ENCODE data around the gene OBSL1. TPM values are rescaled to one million over a fixed set of nuclear protein-coding genes. Genes with fewer than 3 reads are reported as not detected.

The OBSL1 gene
- total and polyA plus RNA-seq, 2 of the 4 experiments (the other 2 are of a cell fraction): 21.5 to 51.2 TPM

DNA sequence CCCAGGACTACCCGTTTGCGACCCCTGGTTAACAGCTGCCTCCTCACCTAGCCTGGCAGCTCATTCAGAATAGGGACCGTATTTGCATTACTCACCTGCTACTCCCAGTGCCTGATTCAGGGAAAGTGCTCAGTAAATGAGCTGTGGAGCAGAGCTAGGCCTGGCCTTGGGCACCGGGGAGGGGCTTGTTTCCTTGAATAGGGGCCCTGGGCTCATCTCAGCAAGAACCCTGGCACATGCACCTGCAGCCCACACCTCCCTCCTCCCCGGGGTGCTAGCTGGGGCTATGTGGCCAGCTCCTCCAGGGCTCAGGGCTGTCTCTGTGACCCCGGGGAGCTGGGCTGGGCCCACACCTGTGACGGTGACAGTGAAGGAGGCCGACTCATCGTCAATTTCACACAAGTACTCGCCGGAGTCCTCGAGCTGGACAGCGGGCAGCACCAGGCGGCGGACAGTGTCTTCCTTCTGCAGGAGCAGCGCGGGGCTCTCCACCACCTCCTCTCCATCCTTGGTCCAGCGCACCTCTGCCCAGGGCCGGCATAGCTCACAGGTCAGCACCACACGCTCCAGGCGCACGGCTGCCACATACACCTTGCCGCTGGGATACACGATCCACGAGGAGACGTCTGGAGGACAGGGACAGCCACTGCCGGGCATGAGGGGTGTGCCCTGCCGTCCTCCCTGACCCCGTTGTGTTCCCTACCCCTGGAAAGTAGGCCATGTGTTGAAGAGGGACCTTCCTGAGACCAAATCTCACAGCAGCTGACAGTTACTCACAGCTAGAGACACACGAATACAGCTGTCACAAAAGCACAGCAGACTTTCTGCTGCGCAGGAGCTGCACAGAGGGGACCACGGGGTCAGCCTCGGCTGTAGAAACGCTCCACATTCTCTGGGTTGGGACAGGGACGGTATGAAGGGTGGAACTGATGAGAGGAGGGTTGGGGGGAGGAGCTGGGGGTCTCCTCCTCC, 9.0 kb downstream of the OBSL1 start (continued):
- TF ChIP-seq NFE2L2 (IDR thresholded peaks at IDR 0.05; ENCODE audit: low read depth, low read length) (no peak), RAD21 (IDR thresholded peaks at IDR 0.05; ENCODE audit: low read length) (no peak)

GRCh38 chr2:219561179-219562048, 9.9 kb downstream of the OBSL1 start:
- ATAC-seq (ENCODE audit: low read depth) (peak; percentile 25), DNase-seq (no peak)
- Histone ChIP-seq H3K18ac (ENCODE audit: low read depth, low read length) (no peak overlapping the region), H3K4ac (ENCODE audit: low read depth, low read length) (no peak overlapping the region), H4K91ac (ENCODE audit: insufficient read depth, low read depth, low read length) (no peak overlapping the region), H2BK5ac (ENCODE audit: low read depth, low read length, poor library complexity, severe bottlenecking) (no peak overlapping the region), H2BK120ac (ENCODE audit: low read depth, low read length) (no peak overlapping the region), H3K9ac (ENCODE audit: low read depth, low read length) (no peak overlapping the region), H4K20me1 (ENCODE audit: insufficient read depth, low read length) (peaks cover 4% of the 10 kb centered on the region; the same call in 1 of the 2 replicates), H2BK15ac (ENCODE audit: low read depth, low read length) (no peak overlapping the region), H4K5ac (ENCODE audit: low read depth, low read length) (no peak overlapping the region), H2AK5ac (ENCODE audit: low read depth, low read length) (no peak overlapping the region), H3K27ac (ENCODE audit: insufficient read depth, low read length) (no peak overlapping the region), H3K9me1 (ENCODE audit: insufficient read depth, low read length) (peaks cover 3% of the 10 kb centered on the region; the same call in 1 of the 2 replicates), H2BK20ac (ENCODE audit: low read depth, low read length) (no peak overlapping the region), H3K56ac (ENCODE audit: extremely low read depth, insufficient read depth, low read length) (no peak overlapping the region), H3K4me1 (ENCODE audit: control insufficient read depth, insufficient read depth, low read length) (peaks cover 2% of the 10 kb centered on the region; the same call in 1 of the 2 replicates), H3K4me3 (ENCODE audit: insufficient read depth, low read depth, low read length) (no peak overlapping the region), H3K4me2 (ENCODE audit: low read depth, low read length) (no peak overlapping the region), H4K8ac (ENCODE audit: low read depth in 2 of 2, low read length in 2 of 2) (no peak overlapping the region), H3K36me3 (ENCODE audit: control insufficient read depth, insufficient read depth, low read length) (peaks cover 13% of the 10 kb centered on the region), H2AFZ (replicated peaks; ENCODE audit: low read length, poor library complexity) (no peak overlapping the region), H3K27me3 (ENCODE audit: control insufficient read depth, insufficient read depth, low read length) (no peaks in the 10 kb centered on the region), H3K14ac (replicated peaks; ENCODE audit: low read depth, low read length) (no peak overlapping the region), H3K23ac (ENCODE audit: low read depth, low read length) (no peak overlapping the region), H3K79me1 (ENCODE audit: low read depth in 1 of 2, low read length in 2 of 2) (no peaks in the 10 kb centered on the region), H3K9me3 (ENCODE audit: control insufficient read depth, insufficient read depth, low read length) (no peaks in the 10 kb centered on the region), H2AK9ac (replicated peaks; ENCODE audit: low read depth, low read length, poor library complexity) (no peak overlapping the region)
- in situ Hi-C loops (cut with MboI; ENCODE audit: low sequenced_read_pairs) (no loop called here), dilution Hi-C loops (cut with HindIII; ENCODE audit: low sequenced_read_pairs, unreplicated experiment) (no loop called here), intact Hi-C loops (cut with micrococcal nuclease) (no loop called here)
- POLR2A ChIA-PET (ENCODE audit: unreplicated experiment): interaction anchor here (0.6 kb wide), 1 partner anchor 1955 kb away, joined by 3 read pairs; no protein-coding TSS in a partner anchor
- CTCF ChIA-PET: interaction anchor here (0.7 to 2.0 kb wide), 3 partner anchors 13 to 1434 kb away, joined by 4 to 10 read pairs (median 7); partner anchors contain the start of gene STK11IP
- 60% methylated on average over 13 of the region's 24 CpGs; no CpG with 5 or more reads in 1 of the 2 experiments for WGBS, 2 experiments (ENCODE audit: extremely low coverage in 2 of 2, insufficient read length in 1 of 2)
- no TSS peak for BruUV-seq (replicated peaks)
- TF ChIP-seq CHD1 (IDR thresholded peaks at IDR 0.05; ENCODE audit: low read depth, low read length) (no peak), POLR2A (IDR thresholded peaks at IDR 0.05; ENCODE audit: low read depth, low read length) (no peak), CEBPB (IDR thresholded peaks at IDR 0.05; ENCODE audit: low read depth, low read length) (no peak), MAFK (IDR thresholded peaks at IDR 0.05; ENCODE audit: low read depth, low read length) (no peak), MAZ (IDR thresholded peaks at IDR 0.05; ENCODE audit: borderline replicate concordance, low read depth, low read length) (no peak), ELK1 (IDR thresholded peaks at IDR 0.05; ENCODE audit: borderline replicate concordance, low read depth, low read length) (no peak), FOS (IDR thresholded peaks at IDR 0.05; ENCODE audit: low read depth, low read length) (no peak), MXI1 (IDR thresholded peaks at IDR 0.05; ENCODE audit: borderline replicate concordance, low read depth, low read length) (no peak)
- TF ChIP-seq, protein P1, sequence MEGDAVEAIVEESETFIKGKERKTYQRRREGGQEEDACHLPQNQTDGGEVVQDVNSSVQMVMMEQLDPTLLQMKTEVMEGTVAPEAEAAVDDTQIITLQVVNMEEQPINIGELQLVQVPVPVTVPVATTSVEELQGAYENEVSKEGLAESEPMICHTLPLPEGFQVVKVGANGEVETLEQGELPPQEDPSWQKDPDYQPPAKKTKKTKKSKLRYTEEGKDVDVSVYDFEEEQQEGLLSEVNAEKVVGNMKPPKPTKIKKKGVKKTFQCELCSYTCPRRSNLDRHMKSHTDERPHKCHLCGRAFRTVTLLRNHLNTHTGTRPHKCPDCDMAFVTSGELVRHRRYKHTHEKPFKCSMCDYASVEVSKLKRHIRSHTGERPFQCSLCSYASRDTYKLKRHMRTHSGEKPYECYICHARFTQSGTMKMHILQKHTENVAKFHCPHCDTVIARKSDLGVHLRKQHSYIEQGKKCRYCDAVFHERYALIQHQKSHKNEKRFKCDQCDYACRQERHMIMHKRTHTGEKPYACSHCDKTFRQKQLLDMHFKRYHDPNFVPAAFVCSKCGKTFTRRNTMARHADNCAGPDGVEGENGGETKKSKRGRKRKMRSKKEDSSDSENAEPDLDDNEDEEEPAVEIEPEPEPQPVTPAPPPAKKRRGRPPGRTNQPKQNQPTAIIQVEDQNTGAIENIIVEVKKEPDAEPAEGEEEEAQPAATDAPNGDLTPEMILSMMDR (conservative IDR thresholded peaks at IDR 0.05; ENCODE audit: low read depth, low read length): no peak
